ENCODE measurements around the gene PPP4R1.

DNA sequence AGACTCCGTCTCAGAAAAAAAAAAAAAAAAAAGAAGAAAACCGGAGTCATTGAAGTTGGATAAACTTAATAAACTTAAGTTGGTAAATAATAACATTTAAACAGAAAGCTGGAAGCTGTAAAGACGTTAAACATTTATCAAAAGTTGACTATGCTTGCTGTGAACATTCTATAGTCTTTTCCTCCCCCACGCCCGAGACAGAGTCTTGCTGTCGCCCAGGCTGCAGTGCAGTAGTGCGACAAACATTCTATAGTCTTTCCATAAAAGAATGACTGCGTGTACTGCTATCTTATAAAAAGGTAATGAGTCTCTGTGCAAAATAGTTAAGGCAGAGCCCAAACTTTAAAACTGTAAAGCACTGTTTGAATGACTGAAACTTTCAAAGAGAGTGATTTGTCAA, 45.2 kb downstream of the PPP4R1 start:
- TF ChIP-seq, protein P1, sequence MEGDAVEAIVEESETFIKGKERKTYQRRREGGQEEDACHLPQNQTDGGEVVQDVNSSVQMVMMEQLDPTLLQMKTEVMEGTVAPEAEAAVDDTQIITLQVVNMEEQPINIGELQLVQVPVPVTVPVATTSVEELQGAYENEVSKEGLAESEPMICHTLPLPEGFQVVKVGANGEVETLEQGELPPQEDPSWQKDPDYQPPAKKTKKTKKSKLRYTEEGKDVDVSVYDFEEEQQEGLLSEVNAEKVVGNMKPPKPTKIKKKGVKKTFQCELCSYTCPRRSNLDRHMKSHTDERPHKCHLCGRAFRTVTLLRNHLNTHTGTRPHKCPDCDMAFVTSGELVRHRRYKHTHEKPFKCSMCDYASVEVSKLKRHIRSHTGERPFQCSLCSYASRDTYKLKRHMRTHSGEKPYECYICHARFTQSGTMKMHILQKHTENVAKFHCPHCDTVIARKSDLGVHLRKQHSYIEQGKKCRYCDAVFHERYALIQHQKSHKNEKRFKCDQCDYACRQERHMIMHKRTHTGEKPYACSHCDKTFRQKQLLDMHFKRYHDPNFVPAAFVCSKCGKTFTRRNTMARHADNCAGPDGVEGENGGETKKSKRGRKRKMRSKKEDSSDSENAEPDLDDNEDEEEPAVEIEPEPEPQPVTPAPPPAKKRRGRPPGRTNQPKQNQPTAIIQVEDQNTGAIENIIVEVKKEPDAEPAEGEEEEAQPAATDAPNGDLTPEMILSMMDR (conservative IDR thresholded peaks at IDR 0.05; ENCODE audit: low read length): no peak
- no peak for TF ChIP-seq EZH2phosphoT487 (IDR thresholded peaks at IDR 0.05; ENCODE audit: borderline replicate concordance)

All from Loucy (cell line).